GM18511 (cell line): Measurements from ENCODE around the gene HNRNPCL4.
"Not testable (repeated sequence)": the region's sequence is repeated elsewhere in the genome, so short reads cannot be mapped to it uniquely, and the experiment has no call there.

Experiments used
- ATAC-seq: cut with Tn5 transposase; IDR thresholded peaks from one replicate; pipeline ENCODE4 v1.9.1; 2021; ENCODE audit warnings: mild to moderate bottlenecking, moderate library complexity; ENCODE audit not compliant: unreplicated experiment

The HNRNPCL4 gene

GRCh38 chr1:13165531-13165930, at the start of gene HNRNPCL4:
Gene HNRNPCL4, minus strand, starts transcription at chr1:13165631. Its CDS starts 164 bp downstream, at chr1:13165467.
- not testable (repeated sequence) for ATAC-seq

- ATAC-seq: not testable (repeated sequence)
These were observed 43.3 kb upstream of the HNRNPCL4 start for GRCh38 chr1:13208712-13209111.

- not testable (repeated sequence) for ATAC-seq
These were observed 35.9 kb upstream of the HNRNPCL4 start, which contains the start of gene PRAMEF13 for GRCh38 chr1:13201309-13201708. Gene PRAMEF13, minus strand, starts transcription at chr1:13201409. Its CDS starts 1,820 bp downstream, at chr1:13199589.

GRCh38 chr1:13171548-13171947, 6.1 kb upstream of the HNRNPCL4 start, which contains the start of gene PRAMEF9:
Gene PRAMEF9, plus strand, starts transcription at chr1:13171848. Its CDS starts 3,433 bp downstream, at chr1:13175281.
- ATAC-seq: not testable (repeated sequence)

GRCh38 chr1:13155909-13156308, 9.5 kb downstream of the HNRNPCL4 start, which contains the start of gene PRAMEF26:
Gene PRAMEF26, minus strand, starts transcription at chr1:13156009. Its CDS starts 2,914 bp downstream, at chr1:13153095.
- not testable (repeated sequence) for ATAC-seq

- ATAC-seq: not testable (repeated sequence)
These were observed 48.7 kb downstream of the HNRNPCL4 start, which contains the start of gene HNRNPCL2 for GRCh38 chr1:13116754-13117153. Gene HNRNPCL2, minus strand, starts transcription at chr1:13116854. Its CDS starts 454 bp downstream, at chr1:13116400.
